Stimulated activated CD4-positive, alpha-beta T cell treated with anti-CD3 and anti-CD28 coated beads, TNF-alpha, amount 100 ng/mL, for 1 hour (primary cell): ENCODE results near the gene DCUN1D3.
A peak's percentile ranks its signal among the peaks of the same experiment; 100 is the strongest.
"Not testable (repeated sequence)": the region's sequence is repeated elsewhere in the genome, so short reads cannot be mapped to it uniquely, and the experiment has no call there.

Experiments
- DNase-seq, 3 donors: peaks; one replicate each; pipeline ENCODE4 v3.0.0-alpha.2; 2020; ENCODE audit warnings: low read depth in 3 of 3, low spot score in 1 of 3

Gene DCUN1D3

DNA sequence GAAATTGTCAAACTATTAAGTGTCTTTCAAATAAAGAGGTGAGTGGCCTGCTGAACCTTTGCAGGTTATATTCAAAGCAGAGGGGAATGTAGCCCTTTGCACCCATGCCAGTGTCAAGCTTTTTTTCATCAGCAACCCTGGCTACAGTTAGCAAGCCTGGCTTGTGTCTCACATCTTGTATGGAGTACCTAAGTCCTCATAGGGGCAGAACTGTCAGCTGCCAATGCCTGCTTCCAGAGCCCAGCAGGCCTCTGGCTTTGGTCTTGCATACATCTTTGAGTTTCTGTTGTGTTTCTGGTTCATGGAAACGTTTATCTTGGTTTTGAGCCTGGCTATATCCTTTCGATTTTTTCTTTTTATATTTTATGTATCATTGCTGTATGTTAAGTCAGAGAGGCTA is 67.1 kb downstream of the DCUN1D3 start:
- no peak for DNase-seq

DNA sequence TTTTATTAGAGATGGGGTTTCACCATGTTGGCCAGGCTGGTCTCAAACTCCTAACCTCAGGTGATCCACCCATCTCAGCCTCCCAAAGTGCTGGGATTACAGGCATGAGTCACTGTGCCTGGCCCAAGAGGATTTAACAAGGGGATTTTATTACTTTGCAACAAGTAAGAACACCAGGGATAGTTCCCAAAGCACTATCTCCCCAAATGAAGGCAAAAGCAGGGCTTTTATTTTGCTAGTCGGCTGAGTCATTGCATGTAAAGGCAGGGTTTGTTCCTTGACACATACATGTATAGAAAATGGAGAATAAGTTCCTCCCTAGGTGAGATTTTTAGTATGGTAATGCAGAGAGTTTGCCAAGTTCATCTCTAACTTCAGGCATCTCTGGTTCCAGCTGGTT is 69.8 kb downstream of the DCUN1D3 start:
- DNase-seq: no peak

- DNase-seq: no peak
These were observed 70.6 kb downstream of the DCUN1D3 start for GRCh38 chr16:20829536-20829935.

GRCh38 chr16:20826039-20826566 is 74.1 kb downstream of the DCUN1D3 start:
- no peak for DNase-seq

DNA sequence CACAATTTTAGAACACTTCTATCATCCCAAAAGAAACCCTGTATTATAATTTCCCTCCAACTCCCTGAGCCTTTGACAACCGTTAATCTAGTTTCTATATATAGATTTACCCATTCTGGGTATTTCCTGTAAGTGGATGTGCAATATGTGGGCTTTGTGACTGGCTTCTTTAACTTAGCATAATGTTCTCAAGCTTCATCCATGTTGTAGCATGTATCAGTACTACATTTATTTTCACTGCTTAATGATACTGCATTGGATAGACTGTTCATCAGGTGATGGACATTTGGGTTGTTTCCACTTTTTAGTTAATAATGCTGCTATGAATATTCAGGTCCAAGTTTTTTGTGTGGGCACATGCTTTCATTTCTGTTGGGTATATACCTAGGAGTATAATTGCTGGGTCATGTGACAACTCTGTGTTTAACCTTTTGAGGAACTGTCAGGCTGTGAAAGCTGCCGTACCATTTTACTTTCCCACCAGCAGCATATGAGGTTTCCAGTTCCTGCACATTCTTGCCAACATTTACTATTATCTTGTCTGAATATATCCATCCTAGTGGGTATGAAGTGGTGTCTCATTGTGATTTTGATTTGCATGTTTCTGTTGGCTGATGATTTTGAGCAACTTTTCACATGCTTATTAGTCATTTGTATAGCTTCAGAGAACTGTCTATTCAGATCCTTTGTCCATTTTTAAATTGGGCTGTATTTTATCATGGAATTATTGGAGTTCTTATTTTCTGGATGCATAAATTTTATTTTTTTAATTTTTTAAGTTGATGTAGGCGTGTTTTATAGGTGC is 77.4 kb downstream of the DCUN1D3 start:
- DNase-seq: no peak

DNA sequence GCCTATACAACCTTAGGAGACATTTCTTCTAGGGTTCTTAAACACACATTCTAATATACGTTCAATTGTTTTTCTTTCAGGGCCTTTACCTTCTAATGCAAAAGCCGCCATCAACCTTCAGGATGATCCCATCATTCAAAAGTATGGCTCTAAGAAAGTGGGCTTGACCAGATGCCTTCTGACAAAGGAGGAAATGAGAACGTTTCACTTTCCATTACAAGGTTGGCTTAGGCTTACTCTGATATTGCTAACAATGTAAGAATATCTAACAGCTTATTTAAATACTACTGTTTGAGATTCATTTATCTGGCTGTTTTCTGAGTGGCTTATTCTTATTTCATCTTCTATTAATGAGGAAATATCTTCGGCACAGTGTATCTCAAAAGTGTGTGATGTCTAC is 78.5 kb downstream of the DCUN1D3 start:
- no peak for DNase-seq

DNA sequence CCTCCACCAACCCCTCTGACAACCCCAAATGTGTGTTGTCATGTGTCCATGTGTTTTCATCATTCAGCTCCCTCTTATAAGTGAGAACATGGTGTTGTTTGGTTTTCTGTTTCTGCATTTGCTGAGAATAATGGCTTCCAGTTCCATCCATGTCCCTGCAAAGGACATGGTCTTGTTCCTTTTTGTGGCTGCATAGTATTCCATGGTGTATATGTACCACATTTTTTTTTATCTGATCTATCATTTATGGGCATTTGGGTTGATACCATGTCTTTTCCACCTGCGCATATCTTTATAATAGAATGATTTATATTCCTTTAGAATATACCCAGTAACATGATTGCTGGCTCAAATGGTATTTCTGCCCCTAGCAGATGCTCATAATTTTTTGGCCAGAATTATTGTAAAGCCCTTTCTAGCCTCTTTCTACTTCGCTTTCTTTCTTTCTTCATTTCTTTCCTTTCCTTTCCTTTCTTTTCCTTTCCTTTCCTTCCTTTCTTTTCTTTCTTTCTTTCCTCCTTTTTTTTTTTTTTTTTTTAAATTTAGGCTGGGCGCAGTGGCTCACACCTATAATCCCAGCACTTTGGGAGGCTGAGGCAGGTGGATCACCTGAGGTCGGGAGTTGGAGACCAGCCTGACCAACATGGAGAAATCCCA is 81.1 kb downstream of the DCUN1D3 start:
- DNase-seq: no peak

- no peak for DNase-seq
These were observed 85.4 kb downstream of the DCUN1D3 start for GRCh38 chr16:20814784-20815183.

GRCh38 chr16:20812510-20812909 is 87.6 kb downstream of the DCUN1D3 start:
- no peak for DNase-seq

GRCh38 chr16:20811889-20812439 is 88.2 kb downstream of the DCUN1D3 start:
- no peak for DNase-seq

GRCh38 chr16:20807862-20808261 is 92.3 kb downstream of the DCUN1D3 start:
- no peak for DNase-seq

- peak; percentile 21 to 58 (median 36) for DNase-seq
These were observed 93.7 kb downstream of the DCUN1D3 start, which contains the start of the genes ERI2 and REXO5 for GRCh38 chr16:20806168-20807050. ERI2 (minus strand) TSS chr16:20806472; CDS start chr16:20806430, 42 bp downstream. REXO5 (plus strand) TSS chr16:20806527; CDS start chr16:20806954, 427 bp downstream.

GRCh38 chr16:20805684-20806167 is 94.4 kb downstream of the DCUN1D3 start:
- DNase-seq: not testable (repeated sequence)
